ACC112 (cell line): ENCODE results near the gene PPP6R3.

ENCODE experiments used
- H2AFZ ChIP-seq: fragments of 200-600 bp; sonication (generic); one replicate; pipeline ENCODE4 v1.6.0; 2017; ENCODE audit warnings: antibody characterized with exemption, low read length; ENCODE audit not compliant: unreplicated experiment
- H3K27ac ChIP-seq: fragments of 200-600 bp; sonication (generic); 2 replicates; pipeline ENCODE4 v1.5.1; 2014; ENCODE audit warnings: low read depth, mild to moderate bottlenecking, antibody characterized with exemption, low read length, moderate library complexity
- H3K27me3 ChIP-seq: fragments of 200-600 bp; sonication (generic); 2 replicates; pipeline ENCODE4 v1.6.1; 2014; ENCODE audit warnings: mild to moderate bottlenecking, antibody characterized with exemption, low read length, moderate library complexity, mixed read lengths; ENCODE audit not compliant: insufficient read depth
- H3K36me3 ChIP-seq: fragments of 200-600 bp; sonication (generic); 2 replicates; pipeline ENCODE4 v1.6.1; 2016; ENCODE audit warnings: mild to moderate bottlenecking, antibody characterized with exemption, low read length, moderate library complexity, mixed read lengths; ENCODE audit not compliant: insufficient read depth
- H3K4me1 ChIP-seq: fragments of 200-600 bp; sonication (generic); one replicate; pipeline ENCODE4 v1.6.1; 2016; ENCODE audit warnings: low read length, mixed read lengths; ENCODE audit not compliant: insufficient read depth, unreplicated experiment, control insufficient read depth
- H3K4me3 ChIP-seq: fragments of 200-600 bp; sonication (generic); 2 replicates; pipeline ENCODE4 v1.5.1; 2014; ENCODE audit warnings: mild to moderate bottlenecking, low read depth, low read length
- H3K79me2 ChIP-seq: fragments of 200-600 bp; sonication (generic); one replicate; pipeline ENCODE4 v1.6.0; 2016; ENCODE audit warnings: low read length; ENCODE audit not compliant: control insufficient read depth, unreplicated experiment, insufficient read depth

Gene PPP6R3

DNA sequence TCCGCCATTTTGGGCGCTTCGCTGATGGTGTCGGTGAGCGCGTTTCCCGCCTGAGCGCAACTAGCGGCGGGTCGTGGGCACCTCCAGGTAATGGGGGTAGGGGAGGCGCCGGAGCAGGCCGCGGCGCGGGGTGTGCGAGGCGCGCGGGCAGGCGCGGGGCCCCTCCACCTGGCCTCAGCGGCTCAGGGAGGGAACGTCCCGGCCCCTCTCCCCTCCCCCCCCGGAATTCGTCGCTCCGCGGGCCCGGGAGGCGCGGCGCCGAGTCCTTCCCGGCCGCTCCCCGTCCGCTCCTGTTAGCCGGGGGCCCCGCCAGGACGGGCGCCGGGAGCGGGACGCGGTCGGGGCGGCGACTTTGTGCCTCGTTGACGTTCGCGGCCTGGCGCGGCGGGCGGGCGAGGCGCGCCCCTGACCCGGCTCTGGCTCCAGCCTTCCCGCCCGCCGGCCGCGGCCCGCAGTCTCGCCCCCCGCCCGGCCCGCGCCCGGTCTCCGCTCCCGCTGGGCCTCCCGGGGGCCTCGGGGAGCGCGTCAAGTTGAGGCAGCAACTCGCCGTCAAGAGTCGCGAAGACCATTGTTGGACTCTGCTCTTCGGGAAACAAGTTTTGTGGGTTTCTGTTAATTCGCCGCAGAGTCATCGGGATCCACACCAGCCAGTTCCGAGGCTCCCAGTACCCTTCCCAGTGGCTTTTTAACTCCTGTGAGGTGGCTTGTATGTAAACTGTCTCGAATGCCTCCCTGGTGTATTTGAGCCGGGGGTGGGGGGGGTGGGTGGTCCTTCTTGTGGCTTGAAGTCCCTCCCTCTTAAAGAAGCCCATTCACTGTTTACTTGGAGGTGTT lies at the start of gene PPP6R3:
TSS of gene PPP6R3 (plus strand) at position 12 of the 834 bp plus-strand sequence. CDS start 76,913 bp downstream, outside the sequence.
- H3K27ac ChIP-seq = peak within 1 kb of the TSS; percentile 70
- H3K4me3 ChIP-seq = peak within 1 kb of the TSS; percentile 99
- H3K4me1 ChIP-seq = peaks cover 16% of the 10 kb centered on the region
- no peaks in the 10 kb centered on the region for H3K36me3 ChIP-seq
- H2AFZ ChIP-seq = peak within 1 kb of the TSS; percentile 43
- H3K27me3 ChIP-seq = no peaks in the 10 kb centered on the region
- H3K79me2 ChIP-seq = peaks cover 53% of the 10 kb centered on the region

- no peaks in the 10 kb centered on the region for H3K27me3 ChIP-seq
- no peaks in the 10 kb centered on the region for H3K79me2 ChIP-seq
- H3K4me3 ChIP-seq = no peak overlapping the region
- H3K27ac ChIP-seq = no peak overlapping the region
- H3K36me3 ChIP-seq = no peaks in the 10 kb centered on the region
- no peaks in the 10 kb centered on the region for H3K4me1 ChIP-seq
- H2AFZ ChIP-seq = no peak overlapping the region
Measured at GRCh38 chr11:68411501-68411991, 49.0 kb upstream of the PPP6R3 start.

DNA sequence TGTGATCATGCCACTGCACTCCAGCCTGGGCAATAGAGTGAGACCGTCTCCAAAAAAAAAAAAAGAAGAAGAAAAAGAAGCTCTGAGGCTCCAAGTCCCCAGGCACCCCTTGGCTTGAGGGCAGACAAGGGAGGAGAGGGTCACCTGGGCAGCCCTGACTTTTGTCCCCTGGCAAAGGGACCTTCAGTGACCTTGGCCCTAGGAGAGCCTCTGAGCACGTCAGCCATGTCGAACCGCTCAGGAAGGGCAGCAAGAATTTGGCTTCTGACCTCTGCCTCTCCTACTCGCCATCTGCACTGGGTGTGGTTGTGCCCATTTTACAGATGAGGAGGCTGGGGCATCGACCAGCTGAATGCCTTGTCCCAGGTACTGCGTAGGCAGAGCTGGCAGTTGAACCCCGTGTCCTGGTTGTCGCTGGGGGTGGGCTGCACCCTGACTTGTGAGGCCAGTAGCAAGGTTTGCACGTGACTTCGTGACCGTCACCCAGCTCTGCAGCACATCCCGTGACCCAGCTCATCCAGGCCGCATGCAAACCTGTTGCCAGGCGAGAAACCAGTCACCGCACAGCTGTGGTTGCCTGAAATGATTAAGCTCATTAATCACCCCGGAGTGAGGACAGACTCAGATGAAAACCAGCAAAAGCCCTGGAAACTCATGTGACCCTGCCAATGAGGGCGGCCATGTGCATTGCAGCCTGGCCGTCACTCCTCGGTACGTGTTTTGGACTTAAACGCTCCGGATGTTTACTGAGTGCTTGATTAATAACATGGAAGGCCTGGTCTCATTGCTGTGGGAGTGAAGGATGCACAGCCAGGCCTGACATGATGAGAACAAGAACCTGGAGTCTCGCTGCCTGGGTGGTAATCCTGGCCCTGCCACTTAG lies 47.7 kb upstream of the PPP6R3 start:
- Histone ChIP-seq H3K36me3 (no peaks in the 10 kb centered on the region), H2AFZ (no peak overlapping the region), H3K27ac (no peak overlapping the region), H3K4me1 (no peaks in the 10 kb centered on the region), H3K4me3 (no peak overlapping the region), H3K79me2 (no peaks in the 10 kb centered on the region), H3K27me3 (no peaks in the 10 kb centered on the region)

- Histone ChIP-seq H3K27me3 (no peaks in the 10 kb centered on the region), H3K79me2 (no peaks in the 10 kb centered on the region), H3K4me1 (no peaks in the 10 kb centered on the region), H3K36me3 (no peaks in the 10 kb centered on the region), H3K4me3 (no peak overlapping the region), H2AFZ (no peak overlapping the region), H3K27ac (no peak overlapping the region)
Measured at GRCh38 chr11:68413591-68413999, 47.0 kb upstream of the PPP6R3 start.

- Histone ChIP-seq H3K36me3 (no peaks in the 10 kb centered on the region), H3K27ac (no peak overlapping the region), H3K4me1 (no peaks in the 10 kb centered on the region), H3K4me3 (no peak overlapping the region), H2AFZ (no peak overlapping the region), H3K27me3 (no peaks in the 10 kb centered on the region), H3K79me2 (no peaks in the 10 kb centered on the region)
Measured at GRCh38 chr11:68414496-68415221, 45.9 kb upstream of the PPP6R3 start.

- no peaks in the 10 kb centered on the region for H3K27me3 ChIP-seq
- H3K36me3 ChIP-seq = no peaks in the 10 kb centered on the region
Measured at GRCh38 chr11:68416070-68416578, 44.4 kb upstream of the PPP6R3 start.

DNA sequence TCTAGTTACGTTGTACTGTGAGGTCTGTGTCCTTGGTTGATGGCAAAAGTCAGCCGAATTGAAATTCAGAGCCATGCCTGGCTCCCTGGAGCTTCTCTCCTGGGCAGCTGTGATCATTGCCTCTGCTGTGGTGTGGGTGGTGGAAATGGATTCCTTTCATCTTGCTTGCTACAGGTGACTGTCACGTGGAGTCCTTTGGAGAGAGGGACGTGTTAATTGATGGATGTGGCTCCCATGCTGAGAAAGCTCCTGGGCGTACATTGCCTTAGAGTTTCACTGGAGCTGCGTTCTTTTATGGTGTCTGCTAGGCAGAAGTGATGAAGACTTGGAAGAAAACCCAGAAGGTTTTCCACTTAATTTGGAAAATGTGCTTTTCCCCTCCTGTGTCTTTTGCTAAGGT lies 41.9 kb upstream of the PPP6R3 start:
- Histone ChIP-seq H3K27ac (no peak overlapping the region), H3K79me2 (no peaks in the 10 kb centered on the region), H3K36me3 (no peaks in the 10 kb centered on the region), H3K27me3 (no peaks in the 10 kb centered on the region), H2AFZ (no peak overlapping the region), H3K4me1 (no peaks in the 10 kb centered on the region), H3K4me3 (no peak overlapping the region)

More at GRCh38 chr11:68416070-68416578, 44.4 kb upstream of the PPP6R3 start:
- no peaks in the 10 kb centered on the region for H3K79me2 ChIP-seq
- H3K4me1 ChIP-seq = no peaks in the 10 kb centered on the region
- H3K27ac ChIP-seq = no peak overlapping the region
- H2AFZ ChIP-seq = no peak overlapping the region
- H3K4me3 ChIP-seq = no peak overlapping the region

DNA sequence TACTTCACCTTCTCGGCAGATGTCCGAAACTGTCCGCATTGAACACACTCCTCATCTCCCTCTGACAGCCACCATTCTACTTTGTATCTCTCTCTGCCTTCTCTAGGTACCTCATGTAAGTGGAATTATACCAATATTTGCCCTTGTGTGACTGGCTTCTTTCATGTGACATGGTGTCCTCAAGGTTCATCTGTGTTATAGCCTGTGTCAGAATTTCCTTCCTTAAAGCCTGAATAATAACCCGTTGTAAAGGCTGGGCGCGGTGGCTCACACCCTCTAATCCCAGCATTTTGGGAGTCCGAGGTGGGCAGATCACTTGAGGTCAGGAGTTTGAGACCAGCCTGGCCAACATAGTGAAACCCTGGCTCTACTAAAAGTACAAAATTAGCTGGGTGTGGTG lies 40.4 kb upstream of the PPP6R3 start:
- Histone ChIP-seq H3K4me3 (no peak overlapping the region), H3K27me3 (no peaks in the 10 kb centered on the region), H3K36me3 (no peaks in the 10 kb centered on the region), H2AFZ (no peak overlapping the region), H3K27ac (no peak overlapping the region), H3K4me1 (no peaks in the 10 kb centered on the region), H3K79me2 (no peaks in the 10 kb centered on the region)

GRCh38 chr11:68423481-68423880 lies 37.1 kb upstream of the PPP6R3 start:
- Histone ChIP-seq H3K4me3 (no peak overlapping the region), H3K79me2 (no peaks in the 10 kb centered on the region), H2AFZ (no peak overlapping the region), H3K36me3 (peaks cover 4% of the 10 kb centered on the region; the same call in 1 of the 2 replicates), H3K27me3 (no peaks in the 10 kb centered on the region), H3K4me1 (no peaks in the 10 kb centered on the region), H3K27ac (no peak overlapping the region)

DNA sequence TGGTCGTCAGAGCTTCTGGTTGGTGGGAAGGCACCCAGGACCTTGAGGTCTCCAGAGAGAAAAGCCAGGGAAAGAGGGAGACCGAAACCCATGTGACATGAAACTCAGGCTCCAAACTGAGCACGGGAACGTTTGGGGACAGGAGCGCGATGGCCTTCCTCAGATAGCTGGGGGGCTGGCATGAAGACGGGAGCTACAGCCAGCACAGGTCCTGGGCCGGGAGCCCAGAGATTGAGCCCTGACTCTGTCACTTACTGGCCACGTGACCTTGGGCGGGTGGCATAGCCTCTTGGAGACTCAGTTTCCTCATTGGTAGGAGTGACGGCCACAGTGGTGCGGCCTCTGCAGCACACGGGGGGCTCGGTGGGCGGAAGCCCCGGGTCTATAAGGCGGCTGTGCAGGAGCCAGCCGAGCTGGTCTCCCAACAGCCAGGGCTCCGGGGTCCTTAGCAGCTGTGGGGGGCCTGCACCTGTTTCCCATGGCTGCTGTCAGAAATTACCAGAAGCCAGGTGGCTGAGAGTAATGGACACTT lies 36.4 kb upstream of the PPP6R3 start:
- Histone ChIP-seq H3K4me3 (no peak overlapping the region), H3K27me3 (no peaks in the 10 kb centered on the region), H3K36me3 (peaks cover 5% of the 10 kb centered on the region; the same call in 1 of the 2 replicates), H3K27ac (no peak overlapping the region), H3K79me2 (no peaks in the 10 kb centered on the region), H3K4me1 (no peaks in the 10 kb centered on the region), H2AFZ (no peak overlapping the region)
